Activated naive CD8-positive, alpha-beta T cell treated with anti-CD3 and anti-CD28 coated beads, Interleukin-2, amount 10 ng/mL, durations not matched to agents 7 days and 5 days (primary cell): ENCODE data around the gene LRRK1. TPM values are rescaled to one million over a fixed set of nuclear protein-coding genes. Genes with fewer than 3 reads are reported as not detected.

Experiments used
- ATAC-seq: fragments of 150-1000 bp; cut with Tn5 transposase; one replicate; pipeline ENCODE4 v1.10.0; 2021; ENCODE audit warnings: low read depth, moderate library complexity
- POLR2A ChIA-PET: fragments of 350-600 bp; sonication (Branson Sonifier 250); formaldehyde crosslinking; loops from one replicate; lab custom pipeline; 2021; ENCODE audit warnings: antibody characterized with exemption; lab: Charles Lee
- DNase-seq: peaks from one replicate; pipeline ENCODE4 v3.0.0; 2021
- H3K27ac Mint-ChIP-seq: one replicate; pipeline ENCODE4 v1.8.0; 2022; ENCODE audit warnings: mild to moderate bottlenecking, mixed read lengths
- H3K27me3 Mint-ChIP-seq: one replicate; pipeline ENCODE4 v1.8.0; 2022; ENCODE audit warnings: mild to moderate bottlenecking, moderate library complexity, mixed read lengths
- H3K36me3 Mint-ChIP-seq: one replicate; pipeline ENCODE4 v1.8.0; 2021; ENCODE audit warnings: mild to moderate bottlenecking, mixed read lengths
- H3K4me1 Mint-ChIP-seq: one replicate; pipeline ENCODE4 v1.8.0; 2021; ENCODE audit warnings: mixed read lengths
- H3K4me3 Mint-ChIP-seq: one replicate; pipeline ENCODE4 v1.8.0; 2022; ENCODE audit warnings: mild to moderate bottlenecking, moderate library complexity, mixed read lengths
- H3K9me3 Mint-ChIP-seq: one replicate; pipeline ENCODE4 v1.8.0; 2021; ENCODE audit warnings: mixed read lengths
- total RNA-seq, 2 experiments: library from RNA; stranded (reverse); gene quantifications; one replicate each; pipeline ENCODE4 v1.2.3, GENCODE V29; 2021

The LRRK1 gene
- total RNA-seq, 2 experiments from 2014 or later, result 0.48 to 0.97 TPM

- no peak overlapping the region for H3K27ac Mint-ChIP-seq
- no peaks in the 10 kb centered on the region for H3K4me1 Mint-ChIP-seq
- H3K4me3 Mint-ChIP-seq, result no peak overlapping the region
- ATAC-seq (no peak), DNase-seq (no peak)
- H3K9me3 Mint-ChIP-seq, result no peaks in the 10 kb centered on the region
- H3K27me3 Mint-ChIP-seq, result peaks cover 32% of the 10 kb centered on the region
- POLR2A ChIA-PET, result no interaction called here
- H3K36me3 Mint-ChIP-seq, result no peaks in the 10 kb centered on the region
These were observed 125.6 kb downstream of the LRRK1 start for GRCh38 chr15:101044625-101045235.

DNA sequence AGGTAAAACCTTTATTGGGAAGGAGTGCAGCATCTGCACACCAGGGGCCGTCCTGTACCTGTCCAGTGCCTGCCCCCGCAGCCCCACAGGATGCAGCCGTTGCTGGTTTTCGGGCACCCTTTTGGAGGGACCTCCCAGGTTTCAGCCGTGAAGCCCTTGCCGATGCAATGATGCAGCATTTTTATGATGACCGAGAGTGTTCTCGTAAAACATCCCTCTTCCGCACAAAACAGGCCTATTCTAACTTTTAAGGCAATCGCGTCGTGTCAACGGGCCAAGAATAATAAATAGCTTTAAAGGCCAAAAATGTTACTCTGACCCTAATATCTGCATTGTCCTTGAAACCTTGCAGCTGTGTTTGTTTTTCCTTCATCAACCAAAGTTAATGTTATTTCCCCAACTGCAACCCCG, 126.1 kb downstream of the LRRK1 start:
- DNase-seq (no peak), ATAC-seq (no peak)
- H3K4me1 Mint-ChIP-seq, result no peaks in the 10 kb centered on the region
- no peaks in the 10 kb centered on the region for H3K9me3 Mint-ChIP-seq
- peaks cover 27% of the 10 kb centered on the region for H3K27me3 Mint-ChIP-seq
- POLR2A ChIA-PET, result no interaction called here
- H3K4me3 Mint-ChIP-seq, result no peak overlapping the region
- no peak overlapping the region for H3K27ac Mint-ChIP-seq
- no peaks in the 10 kb centered on the region for H3K36me3 Mint-ChIP-seq

GRCh38 chr15:101045835-101046691, 126.9 kb downstream of the LRRK1 start:
- Mint-ChIP-seq H3K36me3 (no peaks in the 10 kb centered on the region), H3K4me1 (no peaks in the 10 kb centered on the region), H3K4me3 (no peak overlapping the region), H3K27me3 (peaks cover 18% of the 10 kb centered on the region), H3K27ac (no peak overlapping the region), H3K9me3 (no peaks in the 10 kb centered on the region)
- DNase-seq (no peak), ATAC-seq (no peak)
- POLR2A ChIA-PET, result no interaction called here

DNA sequence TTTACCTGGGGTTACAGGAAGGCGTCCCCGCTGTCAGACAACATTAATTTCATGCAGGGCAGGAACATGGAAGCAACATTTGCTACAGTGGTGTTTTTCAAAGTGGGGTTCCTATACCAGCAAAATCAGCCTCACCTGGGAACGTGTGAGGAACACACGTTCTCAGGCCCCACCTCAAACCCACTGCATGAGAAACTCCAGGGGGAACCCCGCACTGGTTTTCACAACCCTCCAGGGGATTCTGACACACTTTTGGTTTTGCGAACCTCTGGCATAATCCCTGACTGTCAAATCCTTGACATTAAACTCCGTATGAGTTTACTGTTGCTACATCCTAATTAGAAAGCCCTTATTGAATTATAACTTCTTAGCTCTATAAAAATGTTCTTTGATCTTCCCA, 127.7 kb downstream of the LRRK1 start:
- no peak for DNase-seq
- no peaks in the 10 kb centered on the region for H3K9me3 Mint-ChIP-seq
- H3K27me3 Mint-ChIP-seq, result peaks cover 12% of the 10 kb centered on the region
- H3K27ac Mint-ChIP-seq, result no peak overlapping the region
- H3K36me3 Mint-ChIP-seq, result no peaks in the 10 kb centered on the region
- no peak overlapping the region for H3K4me3 Mint-ChIP-seq
- ATAC-seq, result no peak
- no peaks in the 10 kb centered on the region for H3K4me1 Mint-ChIP-seq
- POLR2A ChIA-PET, result no interaction called here

DNA sequence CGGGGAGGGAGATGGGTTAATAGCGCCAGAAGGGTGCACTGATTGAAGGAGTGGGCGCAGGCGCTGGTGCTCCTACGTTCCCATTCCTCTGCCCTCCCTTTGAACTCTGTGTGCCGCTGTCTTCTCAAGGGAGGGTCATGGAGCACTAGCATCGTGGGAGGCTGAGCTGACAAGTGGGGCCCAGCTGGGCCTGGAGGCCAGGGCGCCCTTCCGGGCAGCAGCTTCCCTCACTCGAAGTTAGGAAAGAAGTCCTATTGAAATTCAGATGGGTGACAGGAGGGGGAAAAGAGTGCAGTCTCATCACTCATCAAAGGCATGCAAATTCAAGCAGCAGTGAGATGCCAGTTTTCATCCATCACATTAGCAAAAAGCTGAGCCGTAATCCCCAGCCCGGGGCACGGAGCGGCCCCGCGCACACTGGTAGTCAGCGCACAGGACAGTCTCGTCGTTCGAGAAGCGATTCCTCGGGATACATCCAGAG, 128.2 kb downstream of the LRRK1 start:
- DNase-seq, result no peak
- ATAC-seq, result no peak
- no peaks in the 10 kb centered on the region for H3K9me3 Mint-ChIP-seq
- H3K36me3 Mint-ChIP-seq, result no peaks in the 10 kb centered on the region
- no peak overlapping the region for H3K27ac Mint-ChIP-seq
- no peaks in the 10 kb centered on the region for H3K4me1 Mint-ChIP-seq
- peaks cover 7% of the 10 kb centered on the region for H3K27me3 Mint-ChIP-seq
- POLR2A ChIA-PET, result no interaction called here
- H3K4me3 Mint-ChIP-seq, result no peak overlapping the region

- POLR2A ChIA-PET, result no interaction called here
- DNase-seq (no peak), ATAC-seq (no peak)
- H3K9me3 Mint-ChIP-seq, result no peaks in the 10 kb centered on the region
- H3K4me3 Mint-ChIP-seq, result no peak overlapping the region
- H3K27ac Mint-ChIP-seq, result no peak overlapping the region
- no peaks in the 10 kb centered on the region for H3K4me1 Mint-ChIP-seq
- H3K27me3 Mint-ChIP-seq, result peaks cover under 1% of the 10 kb centered on the region
- no peaks in the 10 kb centered on the region for H3K36me3 Mint-ChIP-seq
These were observed 129.0 kb downstream of the LRRK1 start for GRCh38 chr15:101048176-101048575.

DNA sequence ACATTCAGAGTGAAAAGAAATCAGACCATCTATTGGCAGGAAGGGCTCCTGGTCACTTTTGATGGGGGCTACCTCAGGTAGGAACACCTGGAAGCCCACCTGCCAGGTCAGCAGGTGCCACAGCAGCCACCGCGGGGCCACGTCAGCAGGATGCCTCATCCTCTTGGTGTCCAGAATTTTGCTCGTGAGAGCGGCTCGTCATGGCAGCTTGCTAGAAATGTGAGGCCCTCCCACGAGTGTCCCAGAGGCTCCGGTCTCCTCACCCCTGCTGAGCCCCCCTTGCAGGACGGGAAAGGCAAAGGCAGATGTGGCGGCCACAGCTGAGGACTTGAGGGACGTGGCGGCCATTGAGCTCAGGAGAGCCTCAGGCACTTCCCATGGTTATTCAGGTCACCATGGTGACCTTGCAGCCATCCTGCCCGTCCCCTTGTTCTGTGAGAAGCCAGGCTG, 129.4 kb downstream of the LRRK1 start:
- Mint-ChIP-seq H3K27me3 (no peaks in the 10 kb centered on the region), H3K4me3 (no peak overlapping the region), H3K9me3 (no peaks in the 10 kb centered on the region), H3K27ac (no peak overlapping the region), H3K36me3 (no peaks in the 10 kb centered on the region), H3K4me1 (no peaks in the 10 kb centered on the region)
- POLR2A ChIA-PET, result no interaction called here
- DNase-seq (no peak), ATAC-seq (no peak)

DNA sequence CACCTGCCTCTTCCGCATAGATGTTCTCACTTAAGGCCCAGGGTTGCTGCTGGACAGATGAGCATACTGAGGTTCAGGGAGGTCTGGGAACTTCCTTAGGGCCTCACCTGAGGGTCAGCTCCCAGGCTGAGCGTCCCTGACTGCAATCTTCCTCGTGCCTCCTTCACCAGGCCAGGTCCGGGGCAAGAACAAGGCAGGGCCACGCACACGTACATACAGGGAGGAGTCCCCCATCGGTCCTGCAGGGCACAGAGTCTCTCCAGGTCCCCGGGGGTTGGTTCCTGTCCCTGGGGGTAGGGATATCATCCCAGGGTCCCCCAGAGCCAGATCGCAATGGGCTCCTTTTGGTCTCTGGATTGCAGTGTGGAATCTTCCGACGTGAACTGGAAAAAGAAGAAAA, 130.1 kb downstream of the LRRK1 start:
- POLR2A ChIA-PET, result no interaction called here

DNA sequence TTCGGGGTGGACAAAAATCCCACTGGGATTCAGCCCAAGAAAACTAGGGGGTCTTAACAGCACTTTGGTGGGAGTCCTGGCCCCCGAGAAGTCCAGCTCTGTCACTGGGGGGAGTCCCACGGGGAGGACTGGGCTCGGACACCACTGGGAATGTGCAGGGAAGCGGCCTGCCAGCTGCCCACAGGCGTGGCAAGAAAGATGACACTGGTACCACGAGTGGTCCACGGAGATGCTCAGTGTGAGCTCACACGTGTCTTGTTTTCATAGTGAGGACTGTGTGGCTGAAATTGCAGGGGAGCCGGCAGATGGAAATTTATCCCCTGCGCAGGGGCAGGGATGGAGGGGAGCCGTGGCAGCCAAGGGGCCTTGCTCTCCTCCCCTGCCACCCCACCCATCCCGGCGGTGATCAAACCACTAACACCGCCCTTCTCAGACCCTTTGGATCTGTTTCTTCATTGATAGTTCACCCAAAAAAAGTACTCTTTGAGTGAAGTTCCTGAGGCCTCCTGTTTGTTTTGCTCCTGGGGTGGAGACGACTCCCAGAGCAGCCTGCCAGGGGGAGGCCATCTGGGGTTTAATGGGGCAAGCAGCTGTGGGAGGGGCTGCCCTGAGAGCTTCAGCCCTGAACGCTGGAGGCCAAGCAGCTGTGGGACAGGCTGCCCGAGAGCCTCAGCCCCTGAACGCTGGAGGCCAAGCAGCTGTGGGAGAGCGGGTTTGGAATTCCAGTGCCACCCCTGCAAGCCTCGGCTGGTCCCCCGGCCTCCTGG, 130.9 kb downstream of the LRRK1 start:
- H3K4me1 Mint-ChIP-seq, result no peaks in the 10 kb centered on the region
- H3K4me3 Mint-ChIP-seq, result no peak overlapping the region
- no peak overlapping the region for H3K27ac Mint-ChIP-seq
- DNase-seq (no peak), ATAC-seq (no peak)
- POLR2A ChIA-PET, result no interaction called here
- H3K36me3 Mint-ChIP-seq, result no peaks in the 10 kb centered on the region
- H3K9me3 Mint-ChIP-seq, result no peaks in the 10 kb centered on the region
- H3K27me3 Mint-ChIP-seq, result no peaks in the 10 kb centered on the region

More for the DNA sequence above, 130.1 kb downstream of the LRRK1 start:
- no peak overlapping the region for H3K4me3 Mint-ChIP-seq
- ATAC-seq (no peak), DNase-seq (no peak)
- H3K9me3 Mint-ChIP-seq, result no peaks in the 10 kb centered on the region
- no peaks in the 10 kb centered on the region for H3K4me1 Mint-ChIP-seq
- no peak overlapping the region for H3K27ac Mint-ChIP-seq
- no peaks in the 10 kb centered on the region for H3K27me3 Mint-ChIP-seq
- no peaks in the 10 kb centered on the region for H3K36me3 Mint-ChIP-seq

DNA sequence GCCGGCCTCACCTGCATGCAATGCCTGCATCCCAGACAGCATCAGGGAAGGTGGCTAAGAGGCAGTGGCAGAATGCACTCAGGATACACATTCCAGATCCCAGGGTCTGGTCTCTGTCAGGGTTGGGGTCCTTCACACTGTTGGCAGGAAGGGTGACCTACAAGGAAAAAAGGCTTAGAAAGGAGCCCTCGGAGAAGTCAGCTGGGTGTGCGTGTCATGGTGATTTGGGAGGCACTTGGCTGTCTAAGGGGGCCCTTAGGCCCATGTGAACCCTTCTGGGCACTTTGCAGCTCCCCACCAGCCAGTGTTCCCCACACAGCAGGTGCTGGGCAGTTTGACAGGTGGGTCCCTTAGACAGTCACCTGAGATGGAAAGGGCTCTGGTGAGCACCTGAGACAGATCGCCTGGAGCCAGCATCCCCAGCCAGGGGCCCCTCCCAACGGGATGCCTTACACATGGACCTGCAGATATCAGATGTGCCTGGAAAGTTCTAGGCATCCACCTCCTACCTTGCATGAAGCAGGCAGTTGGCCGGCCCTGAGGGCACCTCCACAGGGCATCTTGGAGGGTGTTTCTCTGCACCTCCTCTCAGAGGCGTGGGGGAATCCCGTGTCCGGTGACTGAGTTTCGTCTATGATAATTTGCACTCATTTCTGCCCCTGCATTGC, 131.6 kb downstream of the LRRK1 start:
- Mint-ChIP-seq H3K27me3 (peaks cover 2% of the 10 kb centered on the region), H3K4me1 (no peaks in the 10 kb centered on the region), H3K36me3 (no peaks in the 10 kb centered on the region), H3K27ac (no peak overlapping the region), H3K4me3 (no peak overlapping the region), H3K9me3 (no peaks in the 10 kb centered on the region)
- POLR2A ChIA-PET, result no interaction called here
- no peak for ATAC-seq
- DNase-seq, result no peak

- peaks cover 5% of the 10 kb centered on the region for H3K27me3 Mint-ChIP-seq
- POLR2A ChIA-PET, result no interaction called here
- ATAC-seq (no peak), DNase-seq (no peak)
- H3K36me3 Mint-ChIP-seq, result no peaks in the 10 kb centered on the region
- no peak overlapping the region for H3K4me3 Mint-ChIP-seq
- peaks cover 3% of the 10 kb centered on the region for H3K4me1 Mint-ChIP-seq
- H3K9me3 Mint-ChIP-seq, result no peaks in the 10 kb centered on the region
- no peak overlapping the region for H3K27ac Mint-ChIP-seq
These were observed 132.3 kb downstream of the LRRK1 start for GRCh38 chr15:101051291-101052030.

- no peak for ATAC-seq
- no peak for DNase-seq
- no peaks in the 10 kb centered on the region for H3K9me3 Mint-ChIP-seq
These were observed 133.0 kb downstream of the LRRK1 start for GRCh38 chr15:101052031-101052620.

More at GRCh38 chr15:101052031-101052620, 133.0 kb downstream of the LRRK1 start:
- no peak overlapping the region for H3K27ac Mint-ChIP-seq
- H3K4me1 Mint-ChIP-seq, result peaks cover 3% of the 10 kb centered on the region
- POLR2A ChIA-PET, result no interaction called here
- no peak overlapping the region for H3K4me3 Mint-ChIP-seq
- H3K27me3 Mint-ChIP-seq, result peaks cover 5% of the 10 kb centered on the region
- no peaks in the 10 kb centered on the region for H3K36me3 Mint-ChIP-seq
